B cell (primary cell): ENCODE measurements around the gene TRIM38. TPM values are rescaled to one million over a fixed set of nuclear protein-coding genes. Genes with fewer than 3 reads are reported as not detected.

Source experiments
- ATAC-seq: fragments of 200-7000 bp; cut with Tn5 transposase; one replicate; pipeline ENCODE4 v1.10.0; 2021; ENCODE audit warnings: low read depth, mild to moderate bottlenecking, moderate number of reproducible peaks, moderate library complexity
- CTCF ChIA-PET: fragments of 350-600 bp; sonication (Branson Sonifier 250); formaldehyde crosslinking; loops from one replicate; lab custom pipeline; 2021; ENCODE audit warnings: antibody characterized with exemption, inconsistent platforms; lab: Charles Lee
- POLR2A ChIA-PET: fragments of 350-600 bp; sonication (Branson Sonifier 250); formaldehyde crosslinking; loops from one replicate; lab custom pipeline; 2021; ENCODE audit warnings: antibody characterized with exemption; lab: Charles Lee
- DNase-seq: peaks from one replicate; pipeline ENCODE4 v3.0.0; 2013
- H2AFZ ChIP-seq: 2 replicates; pipeline ENCODE4 v1.6.1; 2012; ENCODE audit warnings: mild to moderate bottlenecking, low read depth, low read length; ENCODE audit not compliant: insufficient read depth, poor library complexity, severe bottlenecking
- H3K27ac ChIP-seq, 2 donors: 1 replicate in 1 of 2; 2 replicates in 1 of 2; pipeline ENCODE4 v1.5.1; 2012 to 2013; ENCODE audit warnings: low read length in 2 of 2, mild to moderate bottlenecking in 2 of 2, moderate library complexity in 1 of 2
- H3K27me3 ChIP-seq, 4 experiments: fragments of 200-600 bp in 1 of 4; sonication (generic) in 1 of 4; replicated peaks in 1 of 4; 1 replicate in 2 of 4; 2 replicates in 2 of 4; pipeline versions ENCODE4 v1.6.1 to v1.7.0; 2013 to 2016; ENCODE audit warnings: low read length in 3 of 4, mild to moderate bottlenecking in 2 of 4, mixed read lengths in 1 of 4, moderate library complexity in 1 of 4; ENCODE audit not compliant: insufficient read depth in 4 of 4, control insufficient read depth in 3 of 4; ENCODE audit errors: control extremely low read depth in 1 of 4
- H3K36me3 ChIP-seq, 2 experiments: replicated peaks in 1 of 2; 1 replicate in 1 of 2; 2 replicates in 1 of 2; pipeline versions ENCODE4 v1.6.1 to v1.7.1; 2013; ENCODE audit warnings: low read length in 1 of 2; ENCODE audit not compliant: insufficient read depth in 2 of 2, control insufficient read depth in 1 of 2; ENCODE audit errors: control extremely low read depth in 1 of 2, extremely low read depth in 1 of 2
- H3K4me1 ChIP-seq, 2 donors: fragments of 200-600 bp in 1 of 2; sonication (generic) in 1 of 2; 1 replicate in 1 of 2; 2 replicates in 1 of 2; pipeline versions ENCODE4 v1.5.1 to v1.6.1; 2013 to 2017; ENCODE audit warnings: low read length in 2 of 2; ENCODE audit not compliant: control insufficient read depth in 2 of 2, insufficient read depth in 2 of 2
- H3K4me2 ChIP-seq: replicated peaks from 2 replicates; pipeline ENCODE3; 2012; ENCODE audit warnings: mild to moderate bottlenecking, low read depth, low read length; ENCODE audit not compliant: poor library complexity, severe bottlenecking
- H3K4me3 ChIP-seq, 5 experiments: fragments of 200-600 bp in 1 of 5; sonication (generic) in 1 of 5; 1 replicate in 3 of 5; 2 replicates in 2 of 5; pipeline versions ENCODE4 v1.5.1 to v1.7.0; 2011 to 2016; ENCODE audit warnings: low read length in 4 of 5, mild to moderate bottlenecking in 4 of 5, low read depth in 2 of 5, control low read depth in 1 of 5, moderate library complexity in 1 of 5; ENCODE audit not compliant: insufficient read depth in 1 of 5; ENCODE audit errors: control extremely low read depth in 1 of 5, extremely low read depth in 1 of 5
- H3K79me2 ChIP-seq: fragments of 200-600 bp; sonication (generic); one replicate; pipeline ENCODE4 v1.6.0; 2016; ENCODE audit warnings: low read length; ENCODE audit not compliant: control insufficient read depth, insufficient read depth
- H3K9ac ChIP-seq: fragments of 200-600 bp; sonication (generic); 2 replicates; pipeline ENCODE4 v1.6.1; 2017; ENCODE audit warnings: mild to moderate bottlenecking, low read length, moderate library complexity
- H3K9me3 ChIP-seq, 3 donors: one replicate each; pipeline versions ENCODE4 v1.6.1 to v1.7.1; 2013; ENCODE audit warnings: low read length in 2 of 3; ENCODE audit not compliant: control insufficient read depth in 2 of 3, insufficient read depth in 1 of 3; ENCODE audit errors: control extremely low read depth in 1 of 3
- H4K20me1 ChIP-seq: 2 replicates; pipeline ENCODE4 v1.6.0; 2012; ENCODE audit warnings: mild to moderate bottlenecking, low read length; ENCODE audit not compliant: insufficient read depth, control insufficient read depth, poor library complexity, severe bottlenecking
- H3K27ac Mint-ChIP-seq: one replicate; pipeline ENCODE4 v1.8.0; 2021; ENCODE audit warnings: mixed read lengths
- H3K27me3 Mint-ChIP-seq: one replicate; pipeline ENCODE4 v1.8.0; 2021; ENCODE audit warnings: mixed read lengths
- H3K4me1 Mint-ChIP-seq: one replicate; pipeline ENCODE4 v1.8.0; 2021; ENCODE audit warnings: mixed read lengths
- H3K4me3 Mint-ChIP-seq: one replicate; pipeline ENCODE4 v1.8.0; 2021; ENCODE audit warnings: mixed read lengths
- H3K9me3 Mint-ChIP-seq: one replicate; pipeline ENCODE4 v1.8.0; 2022; ENCODE audit warnings: mixed read lengths; ENCODE audit not compliant: insufficient read depth
- EZH2 ChIP-seq: IDR thresholded peaks from 2 replicates; pipeline ENCODE4 v1.6.1; 2012; ENCODE audit warnings: borderline replicate concordance, low read depth, mild to moderate bottlenecking, moderate library complexity, low read length; ENCODE audit not compliant: insufficient read depth, poor library complexity, severe bottlenecking
- WGBS: methylation state at CpG from one replicate; pipeline ENCODE4 v1.1.5; 2013; ENCODE audit warnings: missing lambda C conversion rate; ENCODE audit not compliant: insufficient coverage; 5-methylcytosine and 5-hydroxymethylcytosine counted together
- intact Hi-C: fragments of 100-400 bp; cut with micrococcal nuclease; formaldehyde crosslinking; loops from one replicate; pipeline ENCODE4 v1.10.0; 2022
- polyA plus RNA-seq: library from polyadenylated mRNA; depleted of rRNA; stranded (reverse); fragments of >200 nt; gene quantifications from 2 replicates; pipeline ENCODE4 v1.2.3, GENCODE V29; 2012
- total RNA-seq, 2 donors: library from RNA; stranded (reverse); fragments of 120-200 nt in 1 of 2; gene quantifications; 1 replicate in 1 of 2; 2 replicates in 1 of 2; pipeline versions ENCODE4 v1.2.3 to v1.2.4, GENCODE V29; 2013 to 2022
- TF ChIP-seq, protein P1 (sequence below): fragments of 200-600 bp; IDR thresholded peaks from one replicate; pipeline ENCODE4 v1.8.0; 2022; ENCODE audit warnings: antibody characterized with exemption, mild to moderate bottlenecking

The TRIM38 gene
- total and polyA plus RNA-seq, 2 donors (not counting 1 experiment from before 2014, with no cell fraction given): 29.3 to 57.2 TPM

DNA sequence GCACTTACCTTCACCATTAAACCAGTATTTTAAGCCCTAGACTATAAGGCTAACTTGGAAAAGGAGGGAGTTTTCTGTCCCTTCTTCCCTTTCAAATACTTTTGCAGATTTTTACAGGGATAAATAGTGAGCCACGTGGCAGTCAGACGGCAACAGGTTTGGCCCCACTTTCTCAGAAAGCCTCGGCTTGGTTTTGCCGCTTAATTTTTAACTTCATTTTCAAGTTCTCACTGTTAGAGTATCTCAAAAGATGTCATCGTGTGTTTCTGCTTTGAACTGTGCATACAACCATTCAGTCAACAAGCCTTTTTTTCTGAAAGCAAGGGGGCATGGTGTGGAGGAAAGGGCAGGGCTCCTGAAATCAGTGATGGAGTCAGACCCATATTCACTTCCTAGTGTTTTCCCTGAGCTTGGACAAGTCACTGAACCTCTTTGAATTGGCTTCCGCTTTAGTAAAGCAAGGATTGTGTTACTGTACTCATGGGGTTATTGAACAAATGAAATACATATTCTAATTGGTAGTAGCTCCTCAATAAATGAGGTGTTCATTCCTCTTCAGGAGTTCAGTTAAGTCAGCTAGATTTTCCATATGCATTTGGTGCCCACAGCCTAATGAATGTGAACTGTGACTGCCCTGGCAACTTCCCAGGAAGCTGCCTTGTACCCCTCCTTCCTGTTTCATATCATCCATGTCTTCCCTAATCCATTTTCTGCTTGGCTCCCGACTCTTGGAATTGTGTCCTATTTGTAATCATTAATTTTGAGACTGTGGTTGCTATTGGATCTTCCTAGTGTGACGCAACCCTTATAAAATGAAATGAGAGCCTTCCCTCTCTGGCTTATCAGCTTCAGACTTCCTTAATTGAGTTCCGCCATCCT lies 31.8 kb upstream of the TRIM38 start, which contains the start of gene SLC17A2:
Gene SLC17A2, minus strand, starts transcription at position 160 of the 879 bp plus-strand sequence. CDS start 4,895 bp downstream, outside the sequence.
- DNase-seq: no peak
- no peak for ATAC-seq
- no peaks in the 10 kb centered on the region for H3K4me1 Mint-ChIP-seq
- no peak within 1 kb of the TSS for H3K4me3 Mint-ChIP-seq
- no peaks in the 10 kb centered on the region for H4K20me1 ChIP-seq
- TF ChIP-seq EZH2: no peak
- TF ChIP-seq, protein P1, sequence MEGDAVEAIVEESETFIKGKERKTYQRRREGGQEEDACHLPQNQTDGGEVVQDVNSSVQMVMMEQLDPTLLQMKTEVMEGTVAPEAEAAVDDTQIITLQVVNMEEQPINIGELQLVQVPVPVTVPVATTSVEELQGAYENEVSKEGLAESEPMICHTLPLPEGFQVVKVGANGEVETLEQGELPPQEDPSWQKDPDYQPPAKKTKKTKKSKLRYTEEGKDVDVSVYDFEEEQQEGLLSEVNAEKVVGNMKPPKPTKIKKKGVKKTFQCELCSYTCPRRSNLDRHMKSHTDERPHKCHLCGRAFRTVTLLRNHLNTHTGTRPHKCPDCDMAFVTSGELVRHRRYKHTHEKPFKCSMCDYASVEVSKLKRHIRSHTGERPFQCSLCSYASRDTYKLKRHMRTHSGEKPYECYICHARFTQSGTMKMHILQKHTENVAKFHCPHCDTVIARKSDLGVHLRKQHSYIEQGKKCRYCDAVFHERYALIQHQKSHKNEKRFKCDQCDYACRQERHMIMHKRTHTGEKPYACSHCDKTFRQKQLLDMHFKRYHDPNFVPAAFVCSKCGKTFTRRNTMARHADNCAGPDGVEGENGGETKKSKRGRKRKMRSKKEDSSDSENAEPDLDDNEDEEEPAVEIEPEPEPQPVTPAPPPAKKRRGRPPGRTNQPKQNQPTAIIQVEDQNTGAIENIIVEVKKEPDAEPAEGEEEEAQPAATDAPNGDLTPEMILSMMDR: no peak
- POLR2A ChIA-PET: no interaction called here
- WGBS: 100% methylated on average over 2 of the region's 9 CpGs
- H3K9me3 ChIP-seq: no peaks in the 10 kb centered on the region
- intact Hi-C loops: no loop called here
- H3K27ac Mint-ChIP-seq: no peak within 1 kb of the TSS
- no peak within 1 kb of the TSS for H3K4me3 ChIP-seq
- H3K36me3 ChIP-seq: no peaks in the 10 kb centered on the region
- no peak within 1 kb of the TSS for H2AFZ ChIP-seq
- peaks cover 15% of the 10 kb centered on the region for H3K27me3 Mint-ChIP-seq
- no peaks in the 10 kb centered on the region for H3K27me3 ChIP-seq
- H3K9ac ChIP-seq: no peak within 1 kb of the TSS
- H3K79me2 ChIP-seq: no peaks in the 10 kb centered on the region
- no peaks in the 10 kb centered on the region for H3K9me3 Mint-ChIP-seq
- H3K27ac ChIP-seq: no peak within 1 kb of the TSS
- H3K4me2 ChIP-seq: no peak within 1 kb of the TSS
- CTCF ChIA-PET: no interaction called here
- H3K4me1 ChIP-seq: no peaks in the 10 kb centered on the region

DNA sequence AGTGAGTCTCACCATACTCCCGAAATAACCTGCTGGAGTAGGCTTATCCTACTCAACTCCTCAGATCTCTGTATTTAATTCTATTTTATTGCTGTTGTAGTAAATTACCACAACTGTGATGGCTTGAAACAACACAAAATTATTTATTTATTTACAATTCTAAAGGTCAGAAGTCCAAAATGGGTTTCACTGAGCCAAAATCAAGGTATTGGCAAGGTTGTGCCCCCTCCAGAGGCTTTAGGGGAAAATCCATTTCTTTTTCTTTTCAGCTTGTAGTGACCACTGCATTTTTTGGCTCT lies 31.2 kb upstream of the TRIM38 start:
- no peak overlapping the region for H3K4me2 ChIP-seq
- no peak overlapping the region for H3K4me3 ChIP-seq
- intact Hi-C loops: no loop called here
- Mint-ChIP-seq H3K4me3 (no peak overlapping the region), H3K4me1 (no peaks in the 10 kb centered on the region), H3K27ac (no peak overlapping the region), H3K9me3 (no peaks in the 10 kb centered on the region), H3K27me3 (peaks cover 15% of the 10 kb centered on the region)
- DNase-seq (no peak), ATAC-seq (no peak)
- H3K79me2 ChIP-seq: no peaks in the 10 kb centered on the region
- H4K20me1 ChIP-seq: no peaks in the 10 kb centered on the region
- H3K27me3 ChIP-seq: no peaks in the 10 kb centered on the region
- H3K36me3 ChIP-seq: no peaks in the 10 kb centered on the region
- POLR2A ChIA-PET: no interaction called here
- no peak overlapping the region for H3K27ac ChIP-seq
- no CpG with 5 or more reads among the region's 1 CpG for WGBS
- H3K4me1 ChIP-seq: no peaks in the 10 kb centered on the region
- CTCF ChIA-PET: no interaction called here
- H3K9ac ChIP-seq: no peak overlapping the region
- H3K9me3 ChIP-seq: no peaks in the 10 kb centered on the region
- no peak for TF ChIP-seq EZH2
- TF ChIP-seq, protein P1: no peak
- H2AFZ ChIP-seq: no peak overlapping the region
